HCT116 (cell line): Measurements from ENCODE around the gene KRTAP5-2. TPM values are rescaled to one million over a fixed set of nuclear protein-coding genes. Genes with fewer than 3 reads are reported as not detected.

Experiments
- ATAC-seq: fragments of 200-7000 bp; cut with Tn5 transposase; 2 replicates; pipeline ENCODE4 v1.9.1; 2020; ENCODE audit warnings: mild to moderate bottlenecking, moderate library complexity
- BruUV-seq: library from RNA; stranded (reverse); fragments of 400-500 nt; replicated peaks from 2 replicates; lab custom pipeline; 2021; lab: Mats Ljungman, UMichigan
- CTCF ChIA-PET: fragments of 300-600 bp; sonication (Branson Sonifier 250); formaldehyde crosslinking; loops from one replicate; lab custom pipeline; 2021; ENCODE audit warnings: antibody characterized with exemption; lab: Charles Lee
- POLR2A ChIA-PET: fragments of 300-600, 350-600 bp; sonication (Branson Sonifier 250); formaldehyde crosslinking; loops from one replicate; lab custom pipeline; 2021; ENCODE audit warnings: antibody characterized with exemption; lab: Charles Lee
- RAD21 ChIA-PET, 2 experiments: fragments of 300-600 bp; sonication (Branson Sonifier 250); formaldehyde crosslinking; loops; one replicate each; lab custom pipeline; 2023; ENCODE audit warnings: low total read pairs in 2 of 2; ENCODE audit not compliant: uncharacterized antibody in 2 of 2, unreplicated experiment in 2 of 2, low non-redundant PET in 1 of 2; lab: Charles Lee
- DNase-seq: peaks from one replicate; pipeline ENCODE4 v3.0.0-alpha.2; 2010; ENCODE audit warnings: low read depth, low spot score
- H2AFZ ChIP-seq: fragments of 200-600 bp; shearing (Covaris generic), sonication (generic); 2 replicates; pipeline ENCODE4 v1.6.1; 2017; ENCODE audit warnings: low read depth, mixed run types, mixed read lengths, antibody characterized with exemption, low read length; ENCODE audit not compliant: poor library complexity, severe bottlenecking
- H3K27ac ChIP-seq: 2 replicates; pipeline ENCODE4 v1.5.1; 2012; ENCODE audit warnings: low read depth, low read length
- H3K27me3 ChIP-seq: fragments of 200-600 bp; sonication (generic); 2 replicates; pipeline ENCODE4 v1.6.1; 2016; ENCODE audit warnings: mixed run types, low read length, mixed read lengths; ENCODE audit not compliant: insufficient read depth
- H3K36me3 ChIP-seq, 2 experiments: fragments of 200-500 bp in 1 of 2; fragments of 200-600 bp in 1 of 2; sonication (Bioruptor generic) in 1 of 2; sonication (generic) in 1 of 2; 2 replicates each; pipeline versions ENCODE4 v1.5.1 to v1.6.1; 2014 to 2016; ENCODE audit warnings: low read length in 2 of 2, inconsistent platforms in 1 of 2, mixed read lengths in 1 of 2, mixed run types in 1 of 2; ENCODE audit not compliant: insufficient read depth in 2 of 2, control insufficient read depth in 1 of 2
- H3K4me1 ChIP-seq, 2 experiments: fragments of 200-600 bp in 1 of 2; sonication (generic) in 1 of 2; 2 replicates each; pipeline versions ENCODE4 v1.5.1 to v1.6.1; 2012 to 2017; ENCODE audit warnings: low read length in 2 of 2, inconsistent platforms in 1 of 2, mild to moderate bottlenecking in 1 of 2, mixed read lengths in 1 of 2, mixed run types in 1 of 2, moderate library complexity in 1 of 2; ENCODE audit not compliant: insufficient read depth in 2 of 2, control insufficient read depth in 1 of 2
- H3K4me2 ChIP-seq: fragments of 200-600 bp; sonication (generic); 2 replicates; pipeline ENCODE4 v1.6.1; 2017; ENCODE audit warnings: mixed run types, low read length, mixed read lengths
- H3K4me3 ChIP-seq, 2 experiments: fragments of 200-600 bp in 1 of 2; sonication (generic) in 1 of 2; replicated peaks in 1 of 2; 2 replicates each; pipeline ENCODE4 v1.5.1; 2011 to 2016; ENCODE audit warnings: low read length in 2 of 2, control low read depth in 1 of 2, low read depth in 1 of 2, mild to moderate bottlenecking in 1 of 2, mixed read lengths in 1 of 2, mixed run types in 1 of 2
- H3K79me2 ChIP-seq: fragments of 200-600 bp; sonication (generic); 2 replicates; pipeline ENCODE4 v1.6.1; 2017; ENCODE audit warnings: mild to moderate bottlenecking, mixed run types, low read length, moderate library complexity, mixed read lengths; ENCODE audit not compliant: insufficient read depth
- H3K9ac ChIP-seq: fragments of 200-600 bp; sonication (generic); 2 replicates; pipeline ENCODE4 v1.6.1; 2016; ENCODE audit warnings: low read length, mixed read lengths
- H3K9me2 ChIP-seq: fragments of 200-600 bp; sonication (generic), shearing (Covaris generic); 2 replicates; pipeline ENCODE4 v1.6.1; 2017; ENCODE audit warnings: mixed run types, mild to moderate bottlenecking, moderate library complexity; ENCODE audit not compliant: insufficient read depth
- H3K9me3 ChIP-seq, 2 experiments: fragments of 200-500 bp in 1 of 2; fragments of 200-600 bp in 1 of 2; sonication (Bioruptor generic) in 1 of 2; sonication (generic) in 1 of 2; 2 replicates each; pipeline ENCODE4 v1.6.1; 2014 to 2017; ENCODE audit warnings: low read length in 2 of 2, mixed read lengths in 2 of 2, inconsistent platforms in 1 of 2, low read depth in 1 of 2, mild to moderate bottlenecking in 1 of 2, mixed run types in 1 of 2, moderate library complexity in 1 of 2; ENCODE audit not compliant: control insufficient read depth in 1 of 2, insufficient read depth in 1 of 2
- H4K20me1 ChIP-seq: fragments of 200-600 bp; sonication (generic), shearing (Covaris generic); 2 replicates; pipeline ENCODE4 v1.6.1; 2017; ENCODE audit warnings: mixed run types, mild to moderate bottlenecking, moderate library complexity; ENCODE audit not compliant: insufficient read depth
- ATF3 ChIP-seq: IDR thresholded peaks from 2 replicates; pipeline ENCODE4 v1.6.1; 2012
- CBX3 ChIP-seq: IDR thresholded peaks from 2 replicates; pipeline ENCODE4 v1.6.1; 2012; ENCODE audit warnings: low read depth
- EGR1 ChIP-seq: IDR thresholded peaks from 2 replicates; pipeline ENCODE4 v1.6.1; 2012; ENCODE audit warnings: low read depth
- ELF1 ChIP-seq: IDR thresholded peaks from 2 replicates; pipeline ENCODE4 v1.6.1; 2012; ENCODE audit warnings: low read depth, borderline replicate concordance
- EZH2 ChIP-seq: fragments of 200-600 bp; sonication (generic); IDR thresholded peaks from 2 replicates; pipeline ENCODE4 v1.6.1; 2017; ENCODE audit warnings: antibody characterized with exemption, mixed run types
- EZH2phosphoT487 ChIP-seq: fragments of 200-600 bp; IDR thresholded peaks from 2 replicates; pipeline ENCODE4 v1.6.1; 2018; ENCODE audit warnings: antibody characterized with exemption, borderline replicate concordance
- FOSL1 ChIP-seq: IDR thresholded peaks from 2 replicates; pipeline ENCODE4 v1.6.1; 2012; ENCODE audit warnings: low read depth
- JUND ChIP-seq: IDR thresholded peaks from 2 replicates; pipeline ENCODE4 v1.6.1; 2012
- MAX ChIP-seq: IDR thresholded peaks from 2 replicates; pipeline ENCODE4 v1.6.1; 2012
- REST ChIP-seq: IDR thresholded peaks from 2 replicates; pipeline ENCODE4 v1.6.1; 2012; ENCODE audit warnings: low read depth
- SIN3A ChIP-seq: IDR thresholded peaks from 2 replicates; pipeline ENCODE4 v1.6.1; 2012; ENCODE audit warnings: low read depth
- SRF ChIP-seq: IDR thresholded peaks from 2 replicates; pipeline ENCODE4 v1.6.1; 2012; ENCODE audit warnings: low read depth
- YY1 ChIP-seq: IDR thresholded peaks from 2 replicates; pipeline ENCODE4 v1.6.1; 2011; ENCODE audit warnings: low read length, low read depth, moderate library complexity, mild to moderate bottlenecking; ENCODE audit not compliant: insufficient replicate concordance; ENCODE audit errors: extremely low read depth
- ZNF274 ChIP-seq: fragments of 200-500 bp; sonication (Bioruptor generic); IDR thresholded peaks from 2 replicates; pipeline ENCODE4 v1.6.1; 2014; ENCODE audit warnings: mild to moderate bottlenecking, low read depth, low read length, inconsistent platforms
- intact Hi-C: fragments of 100-400 bp; cut with micrococcal nuclease; formaldehyde crosslinking; loops from 2 replicates; pipeline ENCODE4 v1.10.0; 2022
- total RNA-seq: library from RNA; stranded (reverse); gene quantifications from one replicate; pipeline ENCODE4 v1.2.1, GENCODE V29; 2021; ENCODE audit not compliant: unreplicated experiment

KRTAP5-2 gene
- total RNA-seq, 1 experiment from 2014 or later, result not detected

GRCh38 chr11:1568441-1568911 lies 29.6 kb downstream of the KRTAP5-2 start:
- intact Hi-C loops, result no loop called here
- Histone ChIP-seq H3K4me3 (no peak overlapping the region), H3K9me2 (no peaks in the 10 kb centered on the region), H4K20me1 (no peaks in the 10 kb centered on the region), H3K27ac (no peak overlapping the region), H3K9me3 (no peaks in the 10 kb centered on the region), H3K4me1 (peaks cover 7 to 18% of the 10 kb centered on the region in 2 experiments; a peak in 3 of 4 replicates), H3K79me2 (peaks cover 3% of the 10 kb centered on the region; the same call in 1 of the 2 replicates), H3K9ac (no peak overlapping the region), H3K4me2 (no peak overlapping the region), H2AFZ (no peak overlapping the region), H3K27me3 (no peaks in the 10 kb centered on the region), H3K36me3 (no peaks in the 10 kb centered on the region; a peak in 1 of 4 replicates)
- ChIA-PET CTCF (no interaction called here), POLR2A (no interaction called here), RAD21 (no interaction called here)
- no TSS peak for BruUV-seq
- TF ChIP-seq ZNF274 (no peak), FOSL1 (no peak), SIN3A (no peak), EZH2 (no peak), ELF1 (no peak), CBX3 (no peak), EZH2phosphoT487 (no peak), REST (no peak), MAX (no peak), YY1 (no peak), SRF (no peak), EGR1 (no peak), JUND (no peak), ATF3 (no peak)
- no peak for ATAC-seq
- DNase-seq, result no peak
